MG63 (cell line): ENCODE results near the gene PLK3. TPM values are rescaled to one million over a fixed set of nuclear protein-coding genes. Genes with fewer than 3 reads are reported as not detected.
A peak's percentile ranks its signal among the peaks of the same experiment; 100 is the strongest.
"Not testable (repeated sequence)": the region's sequence is repeated elsewhere in the genome, so short reads cannot be mapped to it uniquely, and the experiment has no call there.

Experiments
- DNase-seq: peaks from one replicate; pipeline ENCODE4 v3.0.0-alpha.2; 2020
- H3K27me3 ChIP-seq: fragments of 250-450 bp; sonication (Bioruptor Pico); 2 replicates; pipeline ENCODE4 v1.5.1; 2020; ENCODE audit warnings: mild to moderate bottlenecking, moderate library complexity
- H3K36me3 ChIP-seq: fragments of 250-450 bp; sonication (Bioruptor Pico); 2 replicates; pipeline ENCODE4 v1.5.1; 2020; ENCODE audit warnings: mild to moderate bottlenecking, moderate library complexity
- H3K4me3 ChIP-seq: fragments of 250-450 bp; sonication (Bioruptor Pico); 2 replicates; pipeline ENCODE4 v1.5.1; 2020; ENCODE audit warnings: mild to moderate bottlenecking, moderate library complexity
- H3K9me3 ChIP-seq: fragments of 250-450 bp; sonication (Bioruptor Pico); 2 replicates; pipeline ENCODE4 v1.5.1; 2020; ENCODE audit warnings: mild to moderate bottlenecking, moderate library complexity
- total RNA-seq: library from RNA; depleted of rRNA; stranded (reverse); fragments of >200 nt; shearing (Covaris generic); gene quantifications from 2 replicates; pipeline ENCODE4 v1.2.3, GENCODE V29; 2014; ENCODE audit warnings: low replicate concordance

Gene PLK3
- total RNA-seq, 1 experiment from 2014 or later = 5.3 TPM

DNA sequence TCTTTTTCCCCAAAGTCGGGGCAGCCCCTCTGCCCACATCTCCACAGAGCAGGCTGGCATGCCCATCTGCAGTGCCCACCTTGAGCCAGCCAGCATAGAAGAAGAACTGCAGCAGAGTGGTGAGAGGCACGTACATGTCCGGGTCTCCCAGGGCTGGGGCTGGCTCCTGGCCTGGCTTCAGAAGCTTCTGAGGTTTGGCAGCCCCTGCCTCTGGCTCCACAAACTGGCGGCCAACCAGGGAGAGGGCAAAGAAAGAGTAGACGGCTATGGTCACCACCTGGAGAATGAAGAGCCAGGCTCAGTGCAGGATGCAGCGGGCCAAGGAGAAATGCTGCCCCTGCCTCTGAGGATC is 15.2 kb upstream of the PLK3 start:
- H3K9me3 ChIP-seq = no peaks in the 10 kb centered on the region
- peaks cover 23% of the 10 kb centered on the region for H3K36me3 ChIP-seq
- H3K27me3 ChIP-seq = no peaks in the 10 kb centered on the region
- peak; percentile 39 for DNase-seq
- H3K4me3 ChIP-seq = no peak overlapping the region

DNA sequence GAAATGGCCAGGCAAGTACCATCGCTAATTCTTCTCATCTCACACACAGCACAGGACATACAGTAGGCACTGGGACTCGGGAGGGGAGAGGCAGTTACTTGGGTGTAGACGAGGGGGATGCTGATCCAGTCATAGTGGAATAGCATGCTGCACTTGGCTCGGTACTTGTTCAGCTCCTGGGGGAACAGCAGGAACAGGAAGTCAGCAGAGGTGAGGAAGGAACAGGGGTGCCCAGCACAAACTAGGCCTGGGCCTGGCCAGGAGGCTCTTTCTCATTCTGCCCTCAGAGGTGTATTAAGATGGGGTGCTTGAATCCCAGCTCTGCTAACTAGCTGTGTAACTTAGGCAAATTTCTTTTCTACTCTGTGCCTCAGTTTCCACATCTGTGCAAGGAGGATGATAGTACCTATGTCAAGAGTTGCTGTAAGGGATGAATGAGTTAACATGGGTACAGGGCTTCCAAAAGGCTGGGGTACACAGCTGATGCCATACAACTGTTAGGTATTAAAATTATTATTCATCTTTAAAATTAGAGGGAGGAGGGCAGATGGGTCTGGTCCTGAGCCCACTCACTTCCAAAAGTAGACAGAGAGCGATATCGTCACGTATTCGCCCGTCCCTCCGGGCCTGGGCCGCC is 14.6 kb upstream of the PLK3 start:
- H3K36me3 ChIP-seq = peaks cover 17% of the 10 kb centered on the region
- DNase-seq = no peak
- H3K4me3 ChIP-seq = no peak overlapping the region
- no peaks in the 10 kb centered on the region for H3K9me3 ChIP-seq
- H3K27me3 ChIP-seq = no peaks in the 10 kb centered on the region

- DNase-seq = no peak
- H3K9me3 ChIP-seq = no peaks in the 10 kb centered on the region
- no peak overlapping the region for H3K4me3 ChIP-seq
- H3K27me3 ChIP-seq = no peaks in the 10 kb centered on the region
- peaks cover 10% of the 10 kb centered on the region for H3K36me3 ChIP-seq
Observed at GRCh38 chr1:44786138-44786840, 13.9 kb upstream of the PLK3 start.

- DNase-seq = no peak
- Histone ChIP-seq H3K27me3 (no peaks in the 10 kb centered on the region), H3K9me3 (no peaks in the 10 kb centered on the region), H3K4me3 (no peak overlapping the region), H3K36me3 (peaks cover 4% of the 10 kb centered on the region)
Observed at GRCh38 chr1:44786841-44787426, 13.2 kb upstream of the PLK3 start.

DNA sequence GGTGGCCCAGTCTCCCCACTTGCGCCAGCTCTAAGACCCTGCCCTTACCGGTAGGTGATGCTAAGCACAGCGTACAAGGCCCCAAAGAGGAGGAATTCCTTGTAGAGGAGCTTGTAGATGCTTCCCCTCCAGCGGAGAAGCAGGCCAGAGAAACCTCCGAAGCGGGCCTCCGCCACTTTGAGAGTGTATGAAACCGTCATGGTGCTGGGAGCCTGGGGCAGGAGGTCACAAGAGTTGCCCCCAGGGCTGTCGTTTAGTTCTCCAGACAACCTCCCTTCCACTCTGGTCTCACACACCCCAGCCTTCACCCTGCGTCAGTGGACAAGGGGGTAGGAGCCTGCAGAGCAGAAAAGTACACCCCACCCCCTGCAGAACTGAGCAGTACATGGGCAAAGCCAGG is 12.7 kb upstream of the PLK3 start:
- H3K36me3 ChIP-seq = no peaks in the 10 kb centered on the region
- H3K9me3 ChIP-seq = no peaks in the 10 kb centered on the region
- no peaks in the 10 kb centered on the region for H3K27me3 ChIP-seq
- no peak overlapping the region for H3K4me3 ChIP-seq
- DNase-seq = no peak

GRCh38 chr1:44788120-44788860 is 11.9 kb upstream of the PLK3 start, which contains the start of gene BEST4:
BEST4 (minus strand) TSS chr1:44788170; CDS start chr1:44787705, 465 bp downstream.
- DNase-seq = no peak
- Histone ChIP-seq H3K4me3 (no peak within 1 kb of the TSS), H3K36me3 (no peaks in the 10 kb centered on the region), H3K27me3 (no peaks in the 10 kb centered on the region), H3K9me3 (no peaks in the 10 kb centered on the region)

DNA sequence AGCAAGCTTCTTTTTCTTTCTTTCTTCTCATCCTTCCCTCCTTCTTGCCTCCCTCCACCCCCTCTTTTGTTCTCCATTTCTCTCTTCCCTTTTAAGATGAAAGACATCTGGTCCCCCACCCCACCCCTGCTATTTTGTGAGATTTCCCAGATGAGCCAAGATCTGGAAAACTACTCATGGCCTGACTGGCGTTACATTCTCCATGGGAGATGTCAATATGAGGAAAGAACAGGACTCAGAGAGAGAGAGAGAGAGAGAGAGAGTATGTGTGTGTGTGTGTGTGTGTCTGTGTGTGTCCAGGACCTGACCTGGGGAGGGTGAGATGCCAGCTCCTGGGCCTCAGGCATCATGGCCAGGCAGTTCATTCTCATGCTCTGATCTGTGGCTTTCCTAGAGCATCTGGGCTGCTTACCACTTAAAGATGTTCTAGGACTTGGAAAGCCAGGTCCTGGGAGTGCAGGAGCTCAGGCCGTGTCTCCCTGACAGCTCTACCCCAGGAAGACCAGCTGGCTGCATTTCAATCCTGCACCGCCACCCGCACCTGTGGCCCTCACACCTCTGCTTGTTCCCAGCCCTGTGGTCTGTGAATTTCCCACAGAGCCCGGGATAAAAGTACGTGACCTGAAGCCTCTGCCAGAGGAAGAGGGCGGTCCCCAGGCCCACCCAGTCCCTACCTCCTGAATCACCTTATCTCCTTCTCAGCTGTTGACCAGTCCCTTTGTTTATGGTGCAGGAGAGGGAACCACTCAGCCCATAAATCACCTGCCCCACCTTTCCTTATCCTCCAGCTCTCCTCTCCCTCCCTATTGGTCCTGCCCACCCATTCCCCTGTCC is 9.0 kb upstream of the PLK3 start:
- H3K9me3 ChIP-seq = no peaks in the 10 kb centered on the region
- H3K4me3 ChIP-seq = no peak overlapping the region
- no peaks in the 10 kb centered on the region for H3K27me3 ChIP-seq
- no peaks in the 10 kb centered on the region for H3K36me3 ChIP-seq
- no peak for DNase-seq

- Histone ChIP-seq H3K9me3 (no peaks in the 10 kb centered on the region), H3K36me3 (no peaks in the 10 kb centered on the region), H3K27me3 (no peaks in the 10 kb centered on the region), H3K4me3 (no peak overlapping the region)
- DNase-seq = no peak
Observed at GRCh38 chr1:44792736-44793502, 7.3 kb upstream of the PLK3 start.

DNA sequence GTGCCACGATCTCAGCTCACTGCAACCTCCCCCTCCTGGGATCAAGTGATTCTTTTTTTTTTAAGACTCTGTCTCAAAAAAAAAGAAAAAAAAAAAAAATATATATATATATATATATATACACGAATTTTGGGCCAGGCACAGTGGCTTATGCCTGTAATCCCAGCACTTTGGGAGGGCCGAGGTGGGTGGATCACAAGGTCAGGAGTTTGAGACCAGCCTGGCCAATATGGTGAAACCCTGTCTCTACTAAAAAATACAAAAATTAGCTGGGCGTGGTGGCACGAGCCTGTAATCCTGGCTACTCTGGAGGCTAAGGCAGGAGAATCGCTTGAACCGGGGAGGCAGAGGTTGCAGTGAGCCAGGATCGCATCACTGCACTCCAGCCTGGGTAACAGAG is 2.3 kb upstream of the PLK3 start:
- H3K4me3 ChIP-seq = not testable (repeated sequence)

GRCh38 chr1:44798481-44799365 is 1.5 kb upstream of the PLK3 start:
- no peaks in the 10 kb centered on the region for H3K9me3 ChIP-seq
- no peak for DNase-seq
- H3K4me3 ChIP-seq = no peak overlapping the region
- H3K27me3 ChIP-seq = no peaks in the 10 kb centered on the region
- H3K36me3 ChIP-seq = peaks cover 12% of the 10 kb centered on the region

More for the DNA sequence above, 2.3 kb upstream of the PLK3 start:
- H3K9me3 ChIP-seq, H3K36me3 ChIP-seq, H3K27me3 ChIP-seq, DNase-seq: not testable (repeated sequence)

DNA sequence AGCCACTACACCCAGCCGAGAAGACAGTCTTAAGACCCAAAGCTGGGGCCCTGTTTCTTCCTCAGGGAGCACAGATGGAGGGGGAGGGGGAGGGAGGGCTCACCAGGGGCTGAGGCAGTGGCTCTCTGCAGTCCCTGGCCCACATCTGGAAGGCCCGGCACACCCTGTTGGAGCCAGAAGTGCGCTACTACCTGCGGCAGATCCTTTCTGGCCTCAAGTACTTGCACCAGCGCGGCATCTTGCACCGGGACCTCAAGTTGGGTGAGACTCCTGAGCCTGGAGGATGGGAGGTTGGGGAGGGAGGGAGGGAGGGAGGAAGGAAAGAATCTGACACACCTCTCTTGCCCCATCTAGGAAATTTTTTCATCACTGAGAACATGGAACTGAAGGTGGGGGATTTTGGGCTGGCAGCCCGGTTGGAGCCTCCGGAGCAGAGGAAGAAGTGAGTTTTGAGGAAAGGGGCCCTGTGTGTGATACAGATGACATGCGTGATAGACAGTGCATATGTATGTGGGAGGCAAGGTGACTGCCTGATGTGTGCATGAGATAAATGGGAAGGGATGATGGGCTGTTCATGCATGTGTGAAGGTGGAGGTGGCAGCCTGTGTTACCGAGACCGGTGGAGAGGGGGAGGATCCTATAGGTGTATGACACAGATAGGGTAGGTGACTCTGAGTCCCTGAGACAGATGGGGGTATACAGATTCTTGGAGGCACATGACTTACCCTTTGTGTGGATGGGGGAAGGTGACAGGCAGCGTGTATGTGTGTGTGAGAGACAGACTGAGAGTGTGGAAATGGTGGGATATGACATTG is 1.5 kb downstream of the PLK3 start:
- no peaks in the 10 kb centered on the region for H3K27me3 ChIP-seq
- DNase-seq = no peak
- peaks cover 32% of the 10 kb centered on the region for H3K36me3 ChIP-seq
- H3K9me3 ChIP-seq = no peaks in the 10 kb centered on the region
- peak overlapping the region; percentile 62 for H3K4me3 ChIP-seq

DNA sequence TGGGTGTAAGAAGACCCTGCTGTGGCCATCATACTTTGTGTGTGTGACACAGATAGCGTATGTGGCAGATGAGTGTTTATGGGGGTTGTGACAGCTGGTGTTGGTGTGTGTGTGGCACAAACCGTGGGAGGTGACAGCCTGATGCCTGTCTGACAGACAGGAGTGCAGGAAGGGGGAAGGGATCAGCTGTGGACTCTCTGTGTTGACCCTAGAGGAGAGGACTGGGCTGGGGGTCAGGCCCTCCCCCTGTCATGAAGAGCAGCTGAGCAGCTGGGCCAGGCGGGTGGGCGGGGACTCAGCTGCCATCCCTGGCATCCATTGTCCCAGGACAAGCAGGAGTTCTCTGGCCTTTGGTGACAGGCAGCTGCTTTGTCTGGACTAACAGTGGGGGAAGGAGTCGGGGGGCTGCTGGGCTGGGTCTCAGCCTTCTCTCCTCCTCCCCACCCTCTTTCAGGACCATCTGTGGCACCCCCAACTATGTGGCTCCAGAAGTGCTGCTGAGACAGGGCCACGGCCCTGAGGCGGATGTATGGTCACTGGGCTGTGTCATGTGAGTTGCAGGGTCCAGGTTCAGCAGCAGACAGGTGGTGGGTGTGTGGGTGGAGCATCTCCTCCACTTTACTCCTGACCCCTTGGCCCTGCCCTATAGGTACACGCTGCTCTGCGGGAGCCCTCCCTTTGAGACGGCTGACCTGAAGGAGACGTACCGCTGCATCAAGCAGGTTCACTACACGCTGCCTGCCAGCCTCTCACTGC is 2.3 kb downstream of the PLK3 start:
- H3K9me3 ChIP-seq = no peaks in the 10 kb centered on the region
- peaks cover 32% of the 10 kb centered on the region for H3K36me3 ChIP-seq
- no peak for DNase-seq
- no peak overlapping the region for H3K4me3 ChIP-seq
- no peaks in the 10 kb centered on the region for H3K27me3 ChIP-seq

DNA sequence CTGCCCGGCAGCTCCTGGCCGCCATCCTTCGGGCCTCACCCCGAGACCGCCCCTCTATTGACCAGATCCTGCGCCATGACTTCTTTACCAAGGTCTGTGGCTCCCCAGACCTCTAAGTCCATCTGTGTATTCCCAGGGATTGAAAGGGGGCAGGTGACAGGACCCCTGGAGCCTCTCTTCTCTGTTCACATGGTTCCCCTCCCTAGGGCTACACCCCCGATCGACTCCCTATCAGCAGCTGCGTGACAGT is 2.8 kb downstream of the PLK3 start:
- H3K9me3 ChIP-seq = no peaks in the 10 kb centered on the region
- DNase-seq = no peak
- H3K4me3 ChIP-seq = no peak overlapping the region
- H3K27me3 ChIP-seq = no peaks in the 10 kb centered on the region
- H3K36me3 ChIP-seq = peaks cover 32% of the 10 kb centered on the region
